Brain microvascular endothelial cell (primary cell): ENCODE data around the gene ACTL7A.
"Not testable (repeated sequence)": the region's sequence is repeated elsewhere in the genome, so short reads cannot be mapped to it uniquely, and the experiment has no call there.

Source experiments
- DNase-seq: peaks from one replicate; pipeline ENCODE4 v3.0.0-alpha.2; 2020
- H3K27ac ChIP-seq: fragments of 250-450 bp; sonication (Bioruptor Pico); 2 replicates; pipeline ENCODE4 v1.5.1; 2020; ENCODE audit warnings: mild to moderate bottlenecking, moderate library complexity
- H3K27me3 ChIP-seq: fragments of 250-450 bp; sonication (Bioruptor Pico); replicated peaks from 2 replicates; pipeline ENCODE4 v1.5.1; 2020; ENCODE audit warnings: mild to moderate bottlenecking
- H3K36me3 ChIP-seq: fragments of 250-450 bp; sonication (Bioruptor Pico); replicated peaks from 2 replicates; pipeline ENCODE4 v1.5.1; 2020; ENCODE audit warnings: mild to moderate bottlenecking
- H3K4me3 ChIP-seq: 2 replicates; pipeline ENCODE4 v1.5.1; 2011; ENCODE audit warnings: low read depth, mild to moderate bottlenecking, control low read depth, low read length, moderate library complexity
- in situ Hi-C: cut with HindIII; loops from 2 replicates; pipeline ENCODE4 v1.10.0; 2017; ENCODE audit warnings: low sequenced_read_pairs, low pct_ligation_motif_present
- TF ChIP-seq, protein P1 (sequence below): IDR thresholded peaks from 2 replicates; pipeline ENCODE4 v1.5.1; 2011; ENCODE audit warnings: low read depth, mild to moderate bottlenecking, moderate library complexity, low read length, control low read depth, inconsistent platforms; ENCODE audit errors: missing control alignments

ACTL7A gene

DNA sequence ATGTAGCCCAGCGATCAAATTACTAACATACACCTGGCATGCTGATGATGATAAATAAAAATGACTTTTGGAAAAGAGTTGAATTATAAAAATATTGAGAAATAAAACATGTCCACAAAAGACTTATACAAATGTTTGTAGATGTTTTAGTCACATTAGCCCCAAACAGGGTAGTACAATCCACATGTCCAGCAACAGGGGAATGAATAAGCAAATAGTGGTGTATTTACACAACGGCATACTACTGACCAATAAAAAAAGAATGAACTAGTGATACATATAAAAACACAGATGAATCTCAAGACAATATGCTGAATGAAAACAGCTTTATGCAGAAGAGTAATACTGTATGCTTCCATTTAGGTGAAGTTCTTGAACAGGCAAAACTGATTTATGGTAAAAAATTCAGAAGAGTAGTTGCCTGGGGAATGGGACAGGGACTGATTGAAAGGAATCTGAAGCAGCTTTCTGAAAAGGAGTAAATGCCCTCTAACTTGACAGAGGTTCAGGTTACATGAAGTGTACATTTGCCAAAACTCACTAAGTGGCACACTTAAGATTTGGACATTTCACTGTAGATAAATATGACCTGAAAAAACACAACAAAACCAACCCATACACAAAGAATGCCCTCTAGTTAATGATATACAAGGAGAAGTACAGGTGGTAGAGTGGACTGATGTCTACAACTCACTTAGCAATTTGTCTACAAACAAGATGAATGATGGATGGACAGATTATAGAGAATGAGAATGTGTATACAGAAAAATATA, 35.4 kb downstream of the ACTL7A start:
- peaks cover 50% of the 10 kb centered on the region for H3K36me3 ChIP-seq
- in situ Hi-C loops: no loop called here
- no peak overlapping the region for H3K27ac ChIP-seq
- H3K4me3 ChIP-seq: no peak overlapping the region
- H3K27me3 ChIP-seq: no peaks in the 10 kb centered on the region
- DNase-seq: no peak
- TF ChIP-seq, protein P1, sequence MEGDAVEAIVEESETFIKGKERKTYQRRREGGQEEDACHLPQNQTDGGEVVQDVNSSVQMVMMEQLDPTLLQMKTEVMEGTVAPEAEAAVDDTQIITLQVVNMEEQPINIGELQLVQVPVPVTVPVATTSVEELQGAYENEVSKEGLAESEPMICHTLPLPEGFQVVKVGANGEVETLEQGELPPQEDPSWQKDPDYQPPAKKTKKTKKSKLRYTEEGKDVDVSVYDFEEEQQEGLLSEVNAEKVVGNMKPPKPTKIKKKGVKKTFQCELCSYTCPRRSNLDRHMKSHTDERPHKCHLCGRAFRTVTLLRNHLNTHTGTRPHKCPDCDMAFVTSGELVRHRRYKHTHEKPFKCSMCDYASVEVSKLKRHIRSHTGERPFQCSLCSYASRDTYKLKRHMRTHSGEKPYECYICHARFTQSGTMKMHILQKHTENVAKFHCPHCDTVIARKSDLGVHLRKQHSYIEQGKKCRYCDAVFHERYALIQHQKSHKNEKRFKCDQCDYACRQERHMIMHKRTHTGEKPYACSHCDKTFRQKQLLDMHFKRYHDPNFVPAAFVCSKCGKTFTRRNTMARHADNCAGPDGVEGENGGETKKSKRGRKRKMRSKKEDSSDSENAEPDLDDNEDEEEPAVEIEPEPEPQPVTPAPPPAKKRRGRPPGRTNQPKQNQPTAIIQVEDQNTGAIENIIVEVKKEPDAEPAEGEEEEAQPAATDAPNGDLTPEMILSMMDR: no peak

DNA sequence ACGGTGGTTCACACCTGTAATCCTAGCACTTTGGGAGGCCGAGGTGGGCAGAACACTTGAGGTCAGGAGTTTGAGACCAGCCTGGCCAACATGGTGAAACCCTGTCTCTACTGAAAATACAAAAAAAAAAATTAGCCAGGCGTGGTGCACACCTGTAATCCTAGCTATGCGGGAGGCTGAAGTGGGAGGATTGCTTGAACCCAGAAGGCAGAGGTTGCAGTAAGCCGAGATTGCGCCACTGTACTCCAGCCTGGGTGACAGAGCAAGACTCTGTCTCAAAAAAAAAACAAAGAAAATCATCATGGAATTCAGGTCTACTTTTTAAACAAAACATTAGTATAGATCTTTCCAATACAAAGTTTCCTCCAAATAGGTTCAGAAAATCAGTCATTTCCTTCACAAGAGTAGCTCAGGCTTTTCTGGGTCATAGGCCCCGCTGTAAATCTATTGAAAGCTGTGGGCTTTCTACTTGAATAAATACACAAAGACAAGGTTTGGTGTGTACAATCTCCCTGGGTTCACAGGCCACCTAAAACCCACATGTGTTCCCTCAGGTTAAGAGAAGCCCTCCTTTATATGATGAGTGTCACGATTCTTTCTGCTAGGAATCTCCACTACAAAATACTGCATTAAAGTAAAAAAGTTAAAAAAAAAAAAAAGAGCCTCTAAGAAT, 37.1 kb downstream of the ACTL7A start:
- H3K4me3 ChIP-seq, DNase-seq, in situ Hi-C loops, H3K27me3 ChIP-seq, H3K27ac ChIP-seq: not testable (repeated sequence)
- peaks cover 51% of the 10 kb centered on the region for H3K36me3 ChIP-seq

DNA sequence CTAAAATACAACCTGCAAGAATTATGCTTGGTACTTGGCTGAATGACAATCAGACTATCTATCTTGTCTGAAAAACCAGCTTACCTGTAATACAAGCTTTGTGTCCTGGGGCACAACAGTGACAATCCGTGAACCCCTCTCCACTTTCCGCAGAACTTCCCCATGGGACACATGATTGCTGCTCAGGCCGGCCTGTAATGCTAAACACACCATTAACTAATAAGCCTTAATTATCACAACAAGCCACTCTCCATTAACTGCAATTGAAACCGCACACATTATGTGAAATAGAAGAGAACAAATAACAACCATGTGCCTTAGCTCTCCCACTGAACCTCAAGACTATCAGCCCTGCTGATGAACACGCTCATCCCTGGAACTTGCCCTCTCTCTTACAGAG, 38.1 kb downstream of the ACTL7A start:
- no peaks in the 10 kb centered on the region for H3K27me3 ChIP-seq
- in situ Hi-C loops: no loop called here
- no peak overlapping the region for H3K4me3 ChIP-seq
- no peak for DNase-seq
- no peak overlapping the region for H3K27ac ChIP-seq
- TF ChIP-seq, protein P1: no peak
- H3K36me3 ChIP-seq: peaks cover 47% of the 10 kb centered on the region

DNA sequence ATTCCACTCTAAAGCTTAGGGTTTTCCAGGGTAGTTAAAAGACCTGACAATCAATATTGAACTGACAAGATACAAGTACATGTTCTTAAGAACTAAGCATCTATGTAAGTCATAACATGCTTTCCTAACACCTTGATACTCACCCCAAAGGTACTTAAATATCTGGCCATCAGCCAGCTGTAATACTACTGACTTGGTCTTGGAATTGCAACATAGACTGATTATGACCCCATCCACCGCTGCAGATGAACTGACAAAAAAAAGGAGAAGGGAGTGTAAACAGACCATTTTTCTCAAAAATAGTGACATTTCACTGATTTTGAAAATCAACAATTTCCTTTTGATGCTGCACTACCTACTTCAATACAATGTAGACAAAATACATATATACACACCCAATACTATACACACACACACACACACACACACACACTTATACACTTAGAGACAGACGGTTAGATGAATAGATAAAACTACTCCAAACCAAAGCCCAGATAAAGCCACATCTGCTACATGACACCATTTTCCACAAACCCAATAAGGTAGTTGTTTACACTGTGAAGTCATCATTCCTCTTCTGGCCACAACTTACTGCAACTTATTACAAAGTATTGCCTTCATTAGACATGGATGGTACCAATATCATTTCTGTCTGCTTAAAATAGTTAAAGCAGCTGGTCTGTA, 41.5 kb downstream of the ACTL7A start:
- Histone ChIP-seq H3K36me3 (peaks cover 43% of the 10 kb centered on the region), H3K27me3 (no peaks in the 10 kb centered on the region), H3K4me3 (no peak overlapping the region), H3K27ac (no peak overlapping the region)
- no peak for DNase-seq
- in situ Hi-C loops: no loop called here
- TF ChIP-seq, protein P1: no peak

DNA sequence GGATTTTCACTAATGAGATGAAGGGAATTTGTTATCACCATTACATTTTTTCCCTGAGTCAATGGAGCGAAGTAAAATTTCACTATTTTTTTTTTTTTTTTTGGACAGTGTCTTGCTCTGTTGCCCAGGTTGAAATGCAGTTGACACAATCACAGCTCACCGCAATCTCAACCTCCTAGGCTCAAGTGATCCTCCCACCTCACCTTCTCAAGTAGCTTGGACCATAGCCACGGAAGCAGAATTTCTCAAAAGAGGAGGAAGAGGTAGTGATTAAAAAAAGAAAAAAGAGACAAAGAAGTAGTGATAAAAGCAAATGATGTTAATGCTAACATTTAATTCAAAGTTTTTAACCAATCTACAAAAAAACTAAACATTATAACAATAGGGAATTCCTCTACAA, 42.1 kb downstream of the ACTL7A start:
- no peak overlapping the region for H3K27ac ChIP-seq
- peaks cover 45% of the 10 kb centered on the region for H3K36me3 ChIP-seq
- TF ChIP-seq, protein P1: no peak
- no peaks in the 10 kb centered on the region for H3K27me3 ChIP-seq
- no peak for DNase-seq
- no peak overlapping the region for H3K4me3 ChIP-seq
- in situ Hi-C loops: no loop called here

DNA sequence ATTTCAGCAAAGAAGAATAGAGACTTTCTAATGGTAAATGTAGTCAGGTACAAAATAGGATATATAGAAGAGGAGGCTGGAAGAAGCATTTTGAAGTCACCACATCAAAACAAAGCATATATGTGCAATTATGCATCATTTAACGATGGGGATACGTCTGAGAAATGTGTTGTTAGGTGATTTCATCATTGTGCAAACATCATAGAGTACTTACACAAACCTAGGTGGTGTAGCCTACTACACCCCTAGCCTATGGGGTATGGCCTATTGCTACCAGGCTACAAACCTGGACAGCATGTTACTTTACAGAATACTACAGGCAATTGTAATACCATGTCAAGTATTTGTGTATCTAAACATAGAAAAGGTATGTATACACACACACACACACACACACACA, 43.4 kb downstream of the ACTL7A start:
- Histone ChIP-seq H3K36me3 (peaks cover 48% of the 10 kb centered on the region), H3K4me3 (no peak overlapping the region), H3K27ac (no peak overlapping the region), H3K27me3 (no peaks in the 10 kb centered on the region)
- in situ Hi-C loops: no loop called here
- TF ChIP-seq, protein P1: no peak
- DNase-seq: no peak
